Endometrial microvascular endothelial cells (primary cell): Measurements from ENCODE around the gene CYP2U1. TPM values are rescaled to one million over a fixed set of nuclear protein-coding genes. Genes with fewer than 3 reads are reported as not detected.
"Not testable (repeated sequence)": the region's sequence is repeated elsewhere in the genome, so short reads cannot be mapped to it uniquely, and the experiment has no call there.

Experiments
- in situ Hi-C: cut with HindIII; loops from 2 replicates; pipeline ENCODE4 v1.10.0; 2017; ENCODE audit warnings: low sequenced_read_pairs, low pct_unique_long_range_greater_than_20kb; ENCODE audit errors: inconsistent ontology term
- total RNA-seq: library from RNA; depleted of rRNA; stranded (reverse); fragments of >200 nt; gene quantifications from one replicate; pipeline ENCODE4 v1.2.3, GENCODE V29; 2015; ENCODE audit errors: inconsistent ontology term

The CYP2U1 gene
- total RNA-seq, result 8.5 TPM

GRCh38 chr4:107930821-107931774, at the start of gene CYP2U1:
TSS of gene CYP2U1 (plus strand) at chr4:107931549. CDS start at chr4:107931644, 95 bp downstream.
- in situ Hi-C loops, result no loop called here

- in situ Hi-C loops, result no loop called here
These were observed 45.5 kb upstream of the CYP2U1 start for GRCh38 chr4:107885865-107886264.

DNA sequence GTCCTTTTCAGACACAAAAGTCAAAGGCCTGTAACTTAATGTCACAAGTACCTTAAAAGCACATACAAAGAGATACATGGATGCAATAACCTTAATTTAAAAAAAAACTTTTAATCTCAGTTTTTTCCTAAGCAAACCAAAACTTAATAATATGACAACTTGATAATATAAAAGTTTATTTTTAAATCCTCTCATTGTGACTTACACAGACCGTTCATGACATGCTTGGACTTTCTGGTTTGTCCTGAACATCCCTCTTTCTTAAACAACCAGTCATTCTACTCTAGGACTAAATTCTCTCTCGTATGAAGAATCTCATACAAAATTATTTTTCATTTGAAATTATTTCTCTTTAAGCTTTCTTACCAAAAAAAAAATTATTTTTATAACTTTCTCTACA, 43.1 kb upstream of the CYP2U1 start:
- in situ Hi-C loops, result no loop called here

GRCh38 chr4:107890779-107891178, 40.6 kb upstream of the CYP2U1 start:
- in situ Hi-C loops, result no loop called here

DNA sequence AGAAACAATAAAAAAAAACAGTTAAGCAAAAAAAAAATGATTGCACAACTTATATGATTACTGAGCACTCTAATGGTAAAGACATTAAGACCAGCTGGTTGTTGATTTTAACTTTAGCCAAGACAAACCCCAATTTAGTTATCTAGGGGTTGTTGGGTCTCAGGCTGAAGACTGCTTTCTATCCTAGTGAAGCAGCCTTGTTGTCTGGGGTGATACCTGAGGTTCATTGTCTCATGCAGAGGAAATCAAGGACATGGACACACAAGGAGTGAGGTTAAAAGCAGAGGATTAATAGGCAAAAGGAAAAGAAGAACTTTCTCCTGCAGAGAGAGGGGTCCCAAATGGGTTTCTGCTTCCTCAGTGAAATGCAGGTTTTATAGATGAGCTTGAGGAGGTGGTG, 40.0 kb upstream of the CYP2U1 start:
- in situ Hi-C loops, result no loop called here

GRCh38 chr4:107893171-107894137, 37.9 kb upstream of the CYP2U1 start:
- in situ Hi-C loops, result no loop called here

GRCh38 chr4:107894138-107894603, 37.2 kb upstream of the CYP2U1 start:
- in situ Hi-C loops, result no loop called here

DNA sequence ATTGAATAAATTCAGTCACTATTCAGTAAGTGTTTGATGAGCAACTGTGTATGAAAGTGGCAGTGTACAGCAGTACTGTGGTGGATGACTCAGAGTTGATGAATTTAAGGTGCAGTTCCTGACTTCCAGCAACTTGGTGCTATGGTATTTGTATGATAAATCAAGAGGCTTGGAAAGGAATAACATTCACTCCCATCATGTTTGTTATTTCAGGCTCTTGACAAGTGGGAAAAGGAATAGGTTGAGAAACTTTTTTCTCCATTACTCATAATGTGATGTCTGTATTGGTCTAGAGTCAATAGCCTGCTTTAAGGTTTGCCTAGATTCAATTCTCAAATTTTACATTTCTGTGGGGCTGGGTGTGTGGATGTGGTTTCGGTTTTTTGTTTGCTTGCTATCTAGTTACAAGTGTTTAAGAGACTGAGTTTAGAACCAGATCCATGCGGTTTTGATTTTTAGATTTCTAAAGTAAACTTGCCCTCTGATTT, 35.1 kb upstream of the CYP2U1 start:
- in situ Hi-C loops, result no loop called here

- in situ Hi-C loops, result no loop called here
These were observed 34.7 kb upstream of the CYP2U1 start for GRCh38 chr4:107896646-107897045.

DNA sequence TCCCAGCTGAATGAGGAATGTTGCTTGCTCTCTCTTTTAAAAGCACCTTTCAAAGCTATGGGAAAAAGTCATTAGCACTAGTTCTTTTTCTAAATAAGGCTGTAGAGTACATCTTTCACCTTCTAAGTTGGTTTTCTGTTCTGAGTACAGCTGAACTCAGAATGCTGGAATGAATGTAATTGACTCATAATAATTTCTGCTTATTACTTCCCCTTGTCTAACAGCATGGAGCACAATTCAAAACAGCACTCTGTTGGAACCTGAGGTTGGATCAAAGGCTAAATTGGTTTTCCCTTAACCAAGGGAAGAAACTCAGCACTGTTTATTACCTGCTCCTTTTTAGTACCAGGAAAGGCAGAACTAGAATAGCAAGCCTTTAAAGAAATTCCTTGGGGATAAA, 33.5 kb upstream of the CYP2U1 start:
- in situ Hi-C loops, result no loop called here

- in situ Hi-C loops, result no loop called here
These were observed 31.3 kb upstream of the CYP2U1 start for GRCh38 chr4:107900067-107900466.

DNA sequence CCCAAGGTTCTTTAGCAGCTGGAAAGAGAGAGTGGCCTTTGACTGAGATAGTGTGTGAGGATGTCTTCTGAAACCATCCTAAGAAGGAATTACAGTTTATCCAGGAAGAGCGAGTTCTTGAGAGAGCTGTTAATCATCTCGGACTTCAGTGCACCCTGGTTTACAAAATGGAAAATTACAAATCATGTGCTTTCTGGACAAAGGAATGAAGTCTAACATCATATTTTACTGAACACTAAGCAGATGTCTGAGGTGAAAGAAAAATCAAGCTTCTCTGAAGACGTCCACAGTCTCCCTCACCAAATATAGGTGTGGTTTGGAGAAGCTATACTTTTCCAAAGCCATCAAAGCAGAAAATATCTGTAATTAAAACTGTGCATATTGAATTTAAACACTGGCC, 30.8 kb upstream of the CYP2U1 start:
- in situ Hi-C loops, result no loop called here

- in situ Hi-C loops, result no loop called here
These were observed 30.0 kb upstream of the CYP2U1 start for GRCh38 chr4:107901213-107901934.

DNA sequence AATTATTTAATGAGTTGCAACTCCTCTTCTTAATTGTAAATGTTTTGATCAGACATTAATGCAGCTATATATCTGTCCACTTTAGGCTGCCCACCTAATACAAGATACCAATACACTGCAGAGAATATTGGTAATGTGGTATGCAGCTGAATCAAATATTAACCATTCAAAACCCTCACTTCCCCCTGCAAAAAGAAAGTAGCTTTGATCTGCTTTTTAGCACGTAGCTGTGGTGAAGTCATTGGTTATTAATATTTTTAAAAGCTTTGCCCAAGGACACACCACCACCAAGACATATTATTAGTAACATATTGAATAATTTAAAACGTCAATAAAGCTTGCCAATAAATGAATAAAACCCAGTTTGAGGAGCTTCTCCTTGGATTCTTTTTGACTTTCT, 28.6 kb upstream of the CYP2U1 start:
- in situ Hi-C loops, result no loop called here

GRCh38 chr4:107905082-107905481, 26.3 kb upstream of the CYP2U1 start:
- in situ Hi-C loops, result not testable (repeated sequence)

DNA sequence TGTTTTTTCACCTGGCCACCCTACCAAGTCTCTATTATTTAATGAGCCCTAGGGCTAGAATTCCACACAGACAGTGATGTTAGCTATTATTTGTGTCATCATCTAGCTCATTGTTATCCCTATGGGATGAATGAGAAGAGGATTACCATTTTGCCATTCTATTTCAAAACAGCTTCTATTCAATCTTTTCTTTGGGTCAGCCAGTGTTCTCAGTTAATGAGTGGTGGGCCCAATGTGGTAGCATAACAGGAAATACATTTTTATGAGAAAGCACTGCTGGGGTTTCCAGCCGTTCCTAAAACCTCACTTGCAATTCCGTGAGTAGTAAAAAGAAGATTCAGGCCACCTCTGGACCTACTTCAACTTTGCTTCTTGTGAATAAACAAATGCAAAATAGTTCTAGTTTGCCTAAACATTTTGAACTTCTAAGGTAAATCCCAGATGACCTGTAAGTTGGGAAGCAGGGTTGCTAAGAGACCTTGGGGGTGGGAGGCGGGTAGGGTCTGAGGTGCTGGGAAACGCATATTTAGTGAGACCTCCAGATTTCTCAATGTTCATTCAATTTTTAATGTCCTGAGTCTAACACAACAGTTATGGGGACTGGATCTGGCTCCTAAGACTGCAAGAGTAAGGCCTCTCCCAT, 24.8 kb upstream of the CYP2U1 start:
- in situ Hi-C loops, result no loop called here

- in situ Hi-C loops, result no loop called here
These were observed 23.0 kb upstream of the CYP2U1 start for GRCh38 chr4:107908377-107908776.

GRCh38 chr4:107913283-107913899, 18.0 kb upstream of the CYP2U1 start:
- in situ Hi-C loops, result no loop called here
